Kidney (tissue), 14 donors: ENCODE measurements around the gene CSDE1. TPM values are rescaled to one million over a fixed set of nuclear protein-coding genes. Genes with fewer than 3 reads are reported as not detected.

Experiments used
- DNase-seq, 5 donors: peaks; one replicate each; pipeline ENCODE4 v3.0.0-alpha.2; 2013 to 2020
- FAIRE-seq: peaks from 2 replicates; lab custom pipeline; 2012; peaks lifted over from hg19 to GRCh38; lab: Jason Lieb, UNC
- H3K27ac ChIP-seq, 2 donors: one replicate each; pipeline ENCODE4 v1.7.0; 2013; ENCODE audit warnings: low read depth in 2 of 2, low read length in 2 of 2, inconsistent platforms in 1 of 2
- H3K27me3 ChIP-seq: one replicate; pipeline ENCODE4 v1.7.1; 2013; ENCODE audit warnings: low read length, inconsistent platforms; ENCODE audit not compliant: control insufficient read depth, insufficient read depth
- H3K36me3 ChIP-seq, 3 donors: one replicate each; pipeline versions ENCODE4 v1.7.0 to v1.7.1; 2013; ENCODE audit warnings: low read length in 3 of 3, control low read depth in 1 of 3, inconsistent platforms in 1 of 3; ENCODE audit not compliant: insufficient read depth in 3 of 3, control insufficient read depth in 2 of 3
- H3K4me1 ChIP-seq, 3 donors: one replicate each; pipeline versions ENCODE4 v1.7.0 to v1.7.1; 2013; ENCODE audit warnings: low read length in 3 of 3, inconsistent platforms in 1 of 3, low read depth in 1 of 3; ENCODE audit not compliant: control insufficient read depth in 2 of 3, insufficient read depth in 2 of 3
- H3K4me3 ChIP-seq, 3 donors: one replicate each; pipeline versions ENCODE4 v1.7.0 to v1.8.1; 2013; ENCODE audit warnings: low read length in 3 of 3, control low read depth in 1 of 3, inconsistent platforms in 1 of 3
- H3K9ac ChIP-seq, 3 donors: one replicate each; pipeline versions ENCODE4 v1.7.0 to v1.7.1; 2013; ENCODE audit warnings: low read length in 3 of 3, control low read depth in 1 of 3, inconsistent platforms in 1 of 3
- H3K9me3 ChIP-seq, 3 donors: one replicate each; pipeline versions ENCODE4 v1.7.0 to v1.7.1; 2013; ENCODE audit warnings: low read length in 3 of 3, control low read depth in 1 of 3, inconsistent platforms in 1 of 3; ENCODE audit not compliant: control insufficient read depth in 2 of 3, insufficient read depth in 1 of 3
- CTCF ChIP-seq: IDR thresholded peaks from 3 replicates; pipeline ENCODE4 v1.5.1; 2012; ENCODE audit warnings: mild to moderate bottlenecking, moderate library complexity, borderline replicate concordance; ENCODE audit not compliant: insufficient read depth; ENCODE audit errors: extremely low read depth
- intact Hi-C: fragments of 100-400 bp; cut with DNase I; formaldehyde crosslinking; loops from one replicate; pipeline ENCODE4 v1.11.1; 2022
- polyA plus RNA-seq: library from polyadenylated mRNA; stranded (reverse); fragments of 350-450 nt; fragmentation: Illumina TruSeq; extraction: RNeasy Lipid Tissue Mini Kit (QIAGEN cat#74804); gene quantifications from one replicate; pipeline ENCODE4 v1.2.3, GENCODE V29; 2014; ENCODE audit warnings: low read depth, low replicate concordance; ENCODE audit not compliant: insufficient read depth
- total RNA-seq: library from RNA; stranded (reverse); fragmentation: NEBNext Ultra II Directional; extraction: Animal tissue kit (Norgen Biotek cat#: 25700); gene quantifications from one replicate; pipeline ENCODE4 v1.2.1, GENCODE V29; 2021
- donor health status: control.
- donor health status: control.
- donor health status: control.
- donor health status: control.
- donor health status: control.
- donor health status: DM: yes; HTN: yes; CAD: no.
- donor health status: Normal renal cell carcinoma (clear cell type).

The CSDE1 gene
- total and polyA plus RNA-seq, 2 donors from 2014 or later, result 165 to 486 TPM

GRCh38 chr1:114700036-114700600, 57.7 kb downstream of the CSDE1 start:
- DNase-seq (no peak), FAIRE-seq (no peak)
- intact Hi-C loops, result no loop called here

GRCh38 chr1:114696810-114697209, 61.0 kb downstream of the CSDE1 start:
- intact Hi-C loops, result no loop called here
- no peaks in the 10 kb centered on the region for H3K9me3 ChIP-seq
- no peak overlapping the region for H3K27ac ChIP-seq
- FAIRE-seq (no peak), DNase-seq (no peak)
- TF ChIP-seq CTCF, result no peak
- H3K27me3 ChIP-seq, result no peaks in the 10 kb centered on the region
- no peak overlapping the region for H3K9ac ChIP-seq
- H3K4me3 ChIP-seq, result no peak overlapping the region
- H3K36me3 ChIP-seq, result no peaks in the 10 kb centered on the region
- no peaks in the 10 kb centered on the region for H3K4me1 ChIP-seq

More at GRCh38 chr1:114700036-114700600, 57.7 kb downstream of the CSDE1 start:
- H3K27me3 ChIP-seq, result no peaks in the 10 kb centered on the region
- no peak overlapping the region for H3K9ac ChIP-seq
- no peaks in the 10 kb centered on the region for H3K9me3 ChIP-seq
- no peaks in the 10 kb centered on the region for H3K36me3 ChIP-seq
- TF ChIP-seq CTCF, result no peak
- H3K27ac ChIP-seq, result no peak overlapping the region
- no peak overlapping the region for H3K4me3 ChIP-seq
- H3K4me1 ChIP-seq, result no peaks in the 10 kb centered on the region

GRCh38 chr1:114695430-114696058, 62.2 kb downstream of the CSDE1 start, which contains the start of gene AMPD1:
Gene AMPD1 (minus strand): TSS chr1:114695546. CDS start chr1:114695471, 75 bp downstream.
- FAIRE-seq, result no peak

More at GRCh38 chr1:114695430-114696058, 62.2 kb downstream of the CSDE1 start, which contains the start of gene AMPD1:
- Histone ChIP-seq H3K4me1 (no peaks in the 10 kb centered on the region), H3K27me3 (no peaks in the 10 kb centered on the region), H3K27ac (no peak within 1 kb of the TSS), H3K36me3 (no peaks in the 10 kb centered on the region), H3K4me3 (no peak within 1 kb of the TSS), H3K9me3 (no peaks in the 10 kb centered on the region), H3K9ac (no peak within 1 kb of the TSS)
- DNase-seq, result peak in 3 of 5 donors; percentile 11 to 29 (median 26)
- TF ChIP-seq CTCF, result no peak
- intact Hi-C loops, result no loop called here
